GM23248 (cell line): Measurements from ENCODE around the gene KRT2. TPM values are rescaled to one million over a fixed set of nuclear protein-coding genes. Genes with fewer than 3 reads are reported as not detected.

ENCODE experiments used
- DNase-seq: peaks from one replicate; pipeline ENCODE4 v3.0.0-alpha.2; 2015
- H2AFZ ChIP-seq: fragments of 200-600 bp; sonication (generic); 2 replicates; pipeline ENCODE4 v1.6.1; 2016; ENCODE audit warnings: antibody characterized with exemption
- H3F3A ChIP-seq: fragments of 200-600 bp; sonication (generic); 2 replicates; pipeline ENCODE4 v1.6.1; 2016; ENCODE audit warnings: mild to moderate bottlenecking, antibody characterized with exemption, mixed run types; ENCODE audit not compliant: insufficient read depth
- H3K27ac ChIP-seq: fragments of 200-600 bp; sonication (generic); 2 replicates; pipeline ENCODE4 v1.5.1; 2016; ENCODE audit warnings: mild to moderate bottlenecking
- H3K27me3 ChIP-seq: fragments of 200-600 bp; sonication (generic); replicated peaks from 2 replicates; pipeline ENCODE4 v1.6.1; 2016; ENCODE audit warnings: mild to moderate bottlenecking; ENCODE audit not compliant: insufficient read depth
- H3K36me3 ChIP-seq: fragments of 200-600 bp; sonication (generic); 2 replicates; pipeline ENCODE4 v1.6.1; 2016; ENCODE audit warnings: low read depth, mild to moderate bottlenecking
- H3K4me1 ChIP-seq: fragments of 200-600 bp; sonication (generic); 2 replicates; pipeline ENCODE4 v1.6.1; 2016; ENCODE audit warnings: mild to moderate bottlenecking; ENCODE audit not compliant: insufficient read depth
- H3K4me2 ChIP-seq: fragments of 200-600 bp; sonication (generic); one replicate; pipeline ENCODE4 v1.6.1; 2016; ENCODE audit warnings: mild to moderate bottlenecking; ENCODE audit not compliant: unreplicated experiment
- H3K4me3 ChIP-seq: fragments of 200-600 bp; sonication (generic); 2 replicates; pipeline ENCODE4 v1.5.1; 2016; ENCODE audit warnings: mild to moderate bottlenecking
- H3K79me2 ChIP-seq: fragments of 200-600 bp; sonication (generic); 2 replicates; pipeline ENCODE4 v1.6.1; 2016; ENCODE audit warnings: mild to moderate bottlenecking; ENCODE audit not compliant: insufficient read depth
- H3K9ac ChIP-seq: fragments of 200-600 bp; sonication (generic); 2 replicates; pipeline ENCODE4 v1.6.1; 2016; ENCODE audit warnings: mild to moderate bottlenecking
- H3K9me2 ChIP-seq: fragments of 200-600 bp; sonication (generic); 2 replicates; pipeline ENCODE4 v1.6.1; 2016; ENCODE audit warnings: mixed run types, mild to moderate bottlenecking, moderate library complexity; ENCODE audit not compliant: insufficient read depth
- H3K9me3 ChIP-seq: fragments of 200-600 bp; sonication (generic); one replicate; pipeline ENCODE4 v1.6.1; 2017; ENCODE audit warnings: low read depth
- H4K20me1 ChIP-seq: fragments of 200-600 bp; sonication (generic); 2 replicates; pipeline ENCODE4 v1.6.0; 2016; ENCODE audit not compliant: insufficient read depth
- EZH2 ChIP-seq: fragments of 200-600 bp; sonication (generic); IDR thresholded peaks from 2 replicates; pipeline ENCODE4 v1.6.1; 2018; ENCODE audit warnings: antibody characterized with exemption, mild to moderate bottlenecking; ENCODE audit not compliant: insufficient read depth, poor library complexity, severe bottlenecking
- EZH2phosphoT487 ChIP-seq: fragments of 200-600 bp; sonication (generic); IDR thresholded peaks from 2 replicates; pipeline ENCODE4 v1.6.1; 2018; ENCODE audit warnings: antibody characterized with exemption, moderate library complexity, mild to moderate bottlenecking, low read depth; ENCODE audit not compliant: insufficient read depth
- WGBS, 2 experiments: methylation state at CpG; one replicate each; pipeline ENCODE4 v1.1.6; 2015 to 2017; ENCODE audit warnings: low lambda C conversion rate in 2 of 2, low coverage in 1 of 2; ENCODE audit errors: missing lambda C conversion rate in 2 of 2; 5-methylcytosine and 5-hydroxymethylcytosine counted together
- in situ Hi-C: fragments of 300-500 bp; cut with MboI; formaldehyde crosslinking; loops from 2 replicates; pipeline ENCODE4 v1.15.0; 2020
- polyA plus RNA-seq: library from polyadenylated mRNA; unstranded; fragments of >200 nt; fragmentation: Nextera tagmentation; extraction: Ambion mirVana; gene quantifications from 2 replicates; pipeline ENCODE4 v1.2.1, GENCODE V29; 2016
- total RNA-seq: library from RNA; depleted of rRNA; stranded (reverse); fragments of >200 nt; shearing (Covaris generic); gene quantifications from 2 replicates; pipeline ENCODE4 v1.2.3, GENCODE V29; 2014

The KRT2 gene
- total and polyA plus RNA-seq, 2 experiments from 2014 or later = not detected

- Histone ChIP-seq H3K79me2 (no peaks in the 10 kb centered on the region), H3K4me3 (no peak overlapping the region), H3K36me3 (no peaks in the 10 kb centered on the region), H3K4me1 (0 out of 2 replicates have a peak, but pooled peaks cover 4% of the 10 kb centered on the region), H4K20me1 (no peaks in the 10 kb centered on the region), H3K27ac (no peak overlapping the region), H2AFZ (no peak overlapping the region), H3K4me2 (no peak overlapping the region), H3K9me3 (no peaks in the 10 kb centered on the region), H3K9me2 (no peaks in the 10 kb centered on the region), H3F3A (no peaks in the 10 kb centered on the region), H3K27me3 (peaks cover 49% of the 10 kb centered on the region), H3K9ac (no peak overlapping the region)
- 65 to 66% methylated on average over 4 of the region's 4 CpGs for WGBS, 2 experiments
- no peak for TF ChIP-seq EZH2
- no peak for TF ChIP-seq EZH2phosphoT487
- in situ Hi-C loops = no loop called here
- no peak for DNase-seq
Measured at GRCh38 chr12:52601671-52602070, 50.3 kb downstream of the KRT2 start.

DNA sequence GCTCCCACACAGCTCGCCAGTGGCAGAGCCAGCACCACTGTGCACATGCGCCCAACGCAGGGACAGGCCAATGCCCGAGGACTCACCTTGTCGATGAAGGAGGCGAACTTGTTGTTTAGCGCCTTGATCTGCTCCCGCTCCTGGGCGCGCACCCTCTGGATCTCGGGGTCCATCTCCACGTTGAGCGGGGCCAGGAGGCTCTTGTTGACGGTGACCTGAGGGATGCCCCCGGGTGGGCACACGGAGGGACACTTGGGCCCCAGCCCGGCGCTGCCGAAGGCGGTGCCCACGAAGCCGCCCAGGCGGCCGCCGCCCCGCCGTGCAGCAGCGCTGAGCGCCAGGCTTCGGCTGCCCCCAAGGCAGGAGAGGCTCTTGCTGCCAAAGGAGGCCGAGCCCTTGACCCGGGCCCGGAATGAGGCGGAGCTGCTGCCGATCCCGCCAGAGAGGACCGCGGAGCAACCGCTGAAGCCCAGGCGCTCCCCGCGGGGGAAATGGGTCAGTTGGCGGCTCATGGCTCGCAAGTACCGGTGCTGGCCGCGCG is 51.0 kb downstream of the KRT2 start, which contains the start of gene KRT72:
TSS of gene KRT72 (minus strand) at position 523 of the 541 bp plus-strand sequence. CDS start at position 512, 11 bp downstream.
- no peak for DNase-seq
- in situ Hi-C loops = no loop called here
- 37 to 38% methylated on average over 48 of the region's 48 CpGs for WGBS, 2 experiments
- H3K27me3 ChIP-seq = peaks cover 51% of the 10 kb centered on the region
- no peaks in the 10 kb centered on the region for H3K36me3 ChIP-seq
- H3K4me2 ChIP-seq = no peak within 1 kb of the TSS
- H3K9ac ChIP-seq = no peak within 1 kb of the TSS
- no peak within 1 kb of the TSS for H3K4me3 ChIP-seq
- no peaks in the 10 kb centered on the region for H3K79me2 ChIP-seq
- H4K20me1 ChIP-seq = no peaks in the 10 kb centered on the region
- no peaks in the 10 kb centered on the region for H3K9me3 ChIP-seq
- no peak within 1 kb of the TSS for H3K27ac ChIP-seq
- TF ChIP-seq EZH2 = no peak
- no peak for TF ChIP-seq EZH2phosphoT487
- H3K9me2 ChIP-seq = no peaks in the 10 kb centered on the region
- no peak within 1 kb of the TSS for H2AFZ ChIP-seq
- 0 out of 2 replicates have a peak, but pooled peaks cover 4% of the 10 kb centered on the region for H3K4me1 ChIP-seq
- no peaks in the 10 kb centered on the region for H3F3A ChIP-seq

DNA sequence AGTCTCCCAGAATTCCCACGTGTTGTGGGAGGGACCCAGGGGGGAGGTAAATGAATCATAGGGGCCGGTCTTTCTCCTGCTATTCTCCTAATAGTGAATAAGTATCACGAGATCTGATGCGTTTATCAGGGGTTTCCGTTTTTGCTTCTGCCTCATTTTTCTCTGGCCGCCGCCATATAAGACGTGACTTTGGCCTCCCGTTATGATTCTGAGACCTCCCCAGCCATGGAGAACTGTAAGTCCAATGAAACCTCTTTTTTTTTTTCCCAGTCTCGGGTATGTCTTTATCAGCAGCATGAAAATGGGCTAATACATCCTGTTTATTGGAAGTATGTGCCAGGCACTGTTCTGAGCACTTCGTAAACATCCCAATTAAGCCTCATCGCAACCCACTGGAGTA is 51.5 kb downstream of the KRT2 start:
- TF ChIP-seq EZH2 (no peak), EZH2phosphoT487 (no peak)
- in situ Hi-C loops = no loop called here
- H3K4me3 ChIP-seq = no peak overlapping the region

DNA sequence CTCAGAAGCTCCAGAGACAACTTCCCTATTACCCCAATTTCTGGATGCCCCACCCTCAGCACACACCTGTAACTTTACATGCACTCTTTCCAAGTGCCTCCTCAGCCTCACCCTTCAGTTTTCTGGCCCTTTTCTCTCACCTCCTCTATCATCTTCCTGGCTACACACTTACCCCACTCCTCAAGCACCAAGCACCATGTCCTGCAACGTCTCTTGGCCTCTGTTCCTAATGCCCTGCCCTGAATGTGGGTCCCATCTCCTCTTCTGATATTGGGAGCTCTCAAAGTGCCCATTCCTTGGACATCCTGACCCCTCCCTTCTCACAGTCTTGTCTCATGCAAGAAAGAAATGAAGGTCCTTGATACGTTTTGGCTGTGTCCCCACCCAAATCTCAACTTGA is 51.9 kb downstream of the KRT2 start:
- Histone ChIP-seq H3K27me3 (peaks cover 59% of the 10 kb centered on the region), H2AFZ (no peak overlapping the region), H3K4me2 (no peak overlapping the region), H3K79me2 (no peaks in the 10 kb centered on the region), H3K9me3 (no peaks in the 10 kb centered on the region), H3K9me2 (no peaks in the 10 kb centered on the region), H3F3A (no peaks in the 10 kb centered on the region), H3K4me3 (no peak overlapping the region), H4K20me1 (no peaks in the 10 kb centered on the region), H3K9ac (no peak overlapping the region), H3K36me3 (no peaks in the 10 kb centered on the region), H3K4me1 (0 out of 2 replicates have a peak, but pooled peaks cover 4% of the 10 kb centered on the region), H3K27ac (no peak overlapping the region)
- in situ Hi-C loops = no loop called here
- no peak for DNase-seq
- TF ChIP-seq EZH2 (no peak), EZH2phosphoT487 (no peak)
- 20 to 23% methylated on average over 2 of the region's 2 CpGs for WGBS, 2 experiments

More for the DNA sequence above, 51.5 kb downstream of the KRT2 start:
- 76 to 82% methylated on average over 12 of the region's 12 CpGs for WGBS, 2 experiments
- H3K4me2 ChIP-seq = no peak overlapping the region
- H3K9ac ChIP-seq = no peak overlapping the region
- H3K4me1 ChIP-seq = 0 out of 2 replicates have a peak, but pooled peaks cover 4% of the 10 kb centered on the region
- no peaks in the 10 kb centered on the region for H4K20me1 ChIP-seq
- peaks cover 57% of the 10 kb centered on the region for H3K27me3 ChIP-seq
- H3K27ac ChIP-seq = no peak overlapping the region
- H2AFZ ChIP-seq = no peak overlapping the region
- no peaks in the 10 kb centered on the region for H3K79me2 ChIP-seq
- H3K9me3 ChIP-seq = no peaks in the 10 kb centered on the region
- no peaks in the 10 kb centered on the region for H3K9me2 ChIP-seq
- DNase-seq = no peak
- no peaks in the 10 kb centered on the region for H3F3A ChIP-seq
- no peaks in the 10 kb centered on the region for H3K36me3 ChIP-seq
